OCI-LY1 (cell line): ENCODE measurements around the gene OSBPL1A.
"Not testable (repeated sequence)": the region's sequence is repeated elsewhere in the genome, so short reads cannot be mapped to it uniquely, and the experiment has no call there.

Experiments used
- H2AFZ ChIP-seq: fragments of 200-600 bp; sonication (generic), shearing (Covaris generic); 2 replicates; pipeline ENCODE4 v1.6.0; 2014; ENCODE audit warnings: antibody characterized with exemption, mild to moderate bottlenecking, low read length
- H3F3A ChIP-seq: fragments of 200-600 bp; sonication (generic), shearing (Covaris generic); 2 replicates; pipeline ENCODE4 v1.6.0; 2014; ENCODE audit warnings: mild to moderate bottlenecking, antibody characterized with exemption, low read length, moderate library complexity; ENCODE audit not compliant: insufficient read depth
- H3K27ac ChIP-seq: fragments of 200-600 bp; sonication (generic); 2 replicates; pipeline ENCODE4 v1.5.1; 2014; ENCODE audit warnings: low read length, mixed run types, mild to moderate bottlenecking, low read depth; ENCODE audit not compliant: poor library complexity, severe bottlenecking
- H3K27me3 ChIP-seq: fragments of 200-600 bp; sonication (generic); 2 replicates; pipeline ENCODE4 v1.6.0; 2014; ENCODE audit warnings: antibody characterized with exemption, mild to moderate bottlenecking, low read length, moderate library complexity; ENCODE audit not compliant: insufficient read depth
- H3K36me3 ChIP-seq: fragments of 200-600 bp; sonication (generic); 2 replicates; pipeline ENCODE4 v1.6.1; 2014; ENCODE audit warnings: mild to moderate bottlenecking, antibody characterized with exemption, low read length, moderate library complexity, mixed read lengths; ENCODE audit not compliant: insufficient read depth
- H3K4me1 ChIP-seq: fragments of 200-600 bp; sonication (generic); 2 replicates; pipeline ENCODE4 v1.5.1; 2014; ENCODE audit warnings: mild to moderate bottlenecking, low read length, moderate library complexity; ENCODE audit not compliant: insufficient read depth, severe bottlenecking
- H3K4me2 ChIP-seq: fragments of 200-600 bp; sonication (generic), shearing (Covaris generic); 2 replicates; pipeline ENCODE4 v1.6.1; 2014; ENCODE audit warnings: low read length
- H3K4me3 ChIP-seq: fragments of 200-600 bp; sonication (generic); 2 replicates; pipeline ENCODE4 v1.5.1; 2014; ENCODE audit warnings: low read length, low read depth, mild to moderate bottlenecking, mixed read lengths; ENCODE audit not compliant: poor library complexity, severe bottlenecking
- H3K79me2 ChIP-seq: fragments of 200-600 bp; shearing (Covaris generic); 2 replicates; pipeline ENCODE4 v1.6.1; 2016; ENCODE audit warnings: mixed run types, low read length, mixed read lengths; ENCODE audit not compliant: insufficient read depth
- H3K9ac ChIP-seq: fragments of 200-600 bp; sonication (generic), shearing (Covaris generic); 2 replicates; pipeline ENCODE4 v1.6.1; 2014; ENCODE audit warnings: mild to moderate bottlenecking, low read length, mixed read lengths
- H3K9me2 ChIP-seq: fragments of 200-600 bp; sonication (generic), shearing (Covaris generic); 2 replicates; pipeline ENCODE4 v1.6.1; 2014; ENCODE audit warnings: low read depth, mild to moderate bottlenecking, low read length, mixed read lengths
- H3K9me3 ChIP-seq: fragments of 200-600 bp; shearing (Covaris generic); 2 replicates; pipeline ENCODE4 v1.6.1; 2014; ENCODE audit warnings: low read length, mixed read lengths
- H4K20me1 ChIP-seq: fragments of 200-600 bp; sonication (generic), shearing (Covaris generic); 2 replicates; pipeline ENCODE4 v1.6.0; 2016; ENCODE audit warnings: mild to moderate bottlenecking, low read length; ENCODE audit not compliant: insufficient read depth
- EZH2 ChIP-seq: fragments of 200-600 bp; sonication (generic), shearing (Covaris generic); IDR thresholded peaks from 2 replicates; pipeline ENCODE4 v1.8.0; 2017; ENCODE audit warnings: borderline replicate concordance, mixed run types, mild to moderate bottlenecking, antibody characterized with exemption, low read length, moderate library complexity, mixed read lengths
- TF ChIP-seq, protein P1 (sequence below): fragments of 200-600 bp; sonication (generic), shearing (Covaris generic); IDR thresholded peaks from 2 replicates; pipeline ENCODE4 v1.5.1; 2017; ENCODE audit warnings: mild to moderate bottlenecking, antibody characterized with exemption, low read length, moderate library complexity, mixed read lengths

The OSBPL1A gene

DNA sequence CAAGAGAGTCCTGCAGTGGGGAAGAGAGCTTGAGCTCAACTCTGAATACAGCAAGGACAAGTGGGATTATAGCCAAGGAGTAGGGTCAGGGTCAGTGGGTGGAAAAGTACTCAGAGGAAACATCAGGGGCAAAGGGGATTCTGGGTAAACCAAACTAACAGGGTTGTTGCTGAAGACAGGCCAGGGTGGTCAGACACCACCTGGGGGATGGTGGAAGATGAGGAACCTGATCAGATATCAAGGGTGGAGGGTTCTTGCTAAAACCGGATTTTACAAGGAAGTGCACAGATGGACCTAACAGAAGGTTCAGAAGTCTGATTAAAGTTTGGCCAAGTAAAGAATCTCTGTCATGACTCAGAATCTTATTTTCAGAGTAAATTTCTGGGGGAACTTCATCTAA is 16.5 kb downstream of the OSBPL1A start:
- Histone ChIP-seq H2AFZ (no peak overlapping the region), H3K9me3 (no peaks in the 10 kb centered on the region), H3F3A (no peaks in the 10 kb centered on the region), H3K27me3 (no peaks in the 10 kb centered on the region), H3K9ac (no peak overlapping the region), H3K4me1 (no peaks in the 10 kb centered on the region), H4K20me1 (no peaks in the 10 kb centered on the region), H3K27ac (no peak overlapping the region), H3K36me3 (no peaks in the 10 kb centered on the region), H3K4me3 (no peak overlapping the region), H3K9me2 (no peaks in the 10 kb centered on the region), H3K4me2 (no peak overlapping the region), H3K79me2 (no peaks in the 10 kb centered on the region)
- no peak for TF ChIP-seq EZH2
- TF ChIP-seq, protein P1, sequence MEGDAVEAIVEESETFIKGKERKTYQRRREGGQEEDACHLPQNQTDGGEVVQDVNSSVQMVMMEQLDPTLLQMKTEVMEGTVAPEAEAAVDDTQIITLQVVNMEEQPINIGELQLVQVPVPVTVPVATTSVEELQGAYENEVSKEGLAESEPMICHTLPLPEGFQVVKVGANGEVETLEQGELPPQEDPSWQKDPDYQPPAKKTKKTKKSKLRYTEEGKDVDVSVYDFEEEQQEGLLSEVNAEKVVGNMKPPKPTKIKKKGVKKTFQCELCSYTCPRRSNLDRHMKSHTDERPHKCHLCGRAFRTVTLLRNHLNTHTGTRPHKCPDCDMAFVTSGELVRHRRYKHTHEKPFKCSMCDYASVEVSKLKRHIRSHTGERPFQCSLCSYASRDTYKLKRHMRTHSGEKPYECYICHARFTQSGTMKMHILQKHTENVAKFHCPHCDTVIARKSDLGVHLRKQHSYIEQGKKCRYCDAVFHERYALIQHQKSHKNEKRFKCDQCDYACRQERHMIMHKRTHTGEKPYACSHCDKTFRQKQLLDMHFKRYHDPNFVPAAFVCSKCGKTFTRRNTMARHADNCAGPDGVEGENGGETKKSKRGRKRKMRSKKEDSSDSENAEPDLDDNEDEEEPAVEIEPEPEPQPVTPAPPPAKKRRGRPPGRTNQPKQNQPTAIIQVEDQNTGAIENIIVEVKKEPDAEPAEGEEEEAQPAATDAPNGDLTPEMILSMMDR: no peak

DNA sequence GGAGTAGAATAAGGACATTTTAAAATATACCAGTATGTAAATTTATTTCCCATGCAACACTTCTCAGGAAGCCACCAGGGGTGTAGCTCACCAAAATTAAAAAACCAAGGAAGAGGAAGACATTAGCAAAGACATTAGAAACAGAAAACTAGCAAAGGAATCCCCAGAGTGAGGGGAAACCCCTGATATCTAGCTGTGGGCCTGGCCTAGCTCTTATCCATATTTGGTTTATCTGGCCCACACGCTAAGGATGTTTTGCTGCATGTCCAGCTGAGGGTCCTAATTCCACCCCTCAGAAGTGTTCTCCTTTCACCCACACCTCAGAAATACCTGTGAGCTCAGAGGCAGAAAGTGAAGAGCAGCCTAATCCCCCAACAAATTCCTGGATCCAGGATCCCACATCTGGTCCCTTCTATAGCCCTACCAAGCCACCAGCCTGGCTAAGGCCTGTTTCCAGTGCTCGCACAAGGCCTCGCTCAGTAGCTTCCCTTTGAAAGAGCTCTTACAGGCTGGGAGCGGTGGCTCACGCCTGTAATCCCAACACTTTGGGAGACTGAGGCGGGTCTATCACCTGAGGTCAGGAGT is 17.4 kb downstream of the OSBPL1A start:
- no peak overlapping the region for H3K27ac ChIP-seq
- H3K4me2 ChIP-seq: no peak overlapping the region
- no peaks in the 10 kb centered on the region for H3K79me2 ChIP-seq
- no peak overlapping the region for H3K4me3 ChIP-seq
- no peaks in the 10 kb centered on the region for H3K9me2 ChIP-seq
- H3F3A ChIP-seq: no peaks in the 10 kb centered on the region
- H3K9ac ChIP-seq: no peak overlapping the region
- no peak overlapping the region for H2AFZ ChIP-seq
- no peaks in the 10 kb centered on the region for H3K27me3 ChIP-seq
- H4K20me1 ChIP-seq: no peaks in the 10 kb centered on the region
- no peaks in the 10 kb centered on the region for H3K9me3 ChIP-seq
- no peaks in the 10 kb centered on the region for H3K4me1 ChIP-seq
- no peaks in the 10 kb centered on the region for H3K36me3 ChIP-seq
- TF ChIP-seq, protein P1: no peak
- no peak for TF ChIP-seq EZH2

DNA sequence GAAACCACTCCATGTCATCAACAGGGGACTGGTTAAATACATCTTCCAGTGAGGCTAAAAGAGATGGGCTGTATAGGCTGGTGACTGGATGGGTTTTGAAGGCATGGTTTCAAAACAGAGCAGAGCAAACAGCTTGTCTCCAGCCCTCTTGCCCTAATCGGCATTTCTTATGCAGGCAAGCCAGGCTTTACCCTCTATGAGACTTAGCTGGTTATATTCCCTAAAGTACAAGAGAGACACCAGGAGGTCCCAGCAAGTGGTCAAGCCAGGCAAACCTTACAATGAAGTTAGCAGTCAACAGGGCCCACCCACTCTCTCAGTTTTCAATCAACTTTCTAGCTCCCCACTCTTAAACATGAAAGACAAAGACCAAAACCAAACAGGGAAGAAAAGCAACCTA is 19.0 kb downstream of the OSBPL1A start:
- Histone ChIP-seq H2AFZ (no peak overlapping the region), H3K27me3 (no peaks in the 10 kb centered on the region), H3K9me3 (no peaks in the 10 kb centered on the region), H3F3A (no peaks in the 10 kb centered on the region), H3K27ac (no peak overlapping the region), H3K4me3 (no peak overlapping the region), H3K9me2 (no peaks in the 10 kb centered on the region), H3K4me2 (no peak overlapping the region), H3K4me1 (no peaks in the 10 kb centered on the region), H3K9ac (no peak overlapping the region), H3K79me2 (no peaks in the 10 kb centered on the region), H3K36me3 (no peaks in the 10 kb centered on the region), H4K20me1 (no peaks in the 10 kb centered on the region)
- TF ChIP-seq EZH2: no peak
- TF ChIP-seq, protein P1: no peak

DNA sequence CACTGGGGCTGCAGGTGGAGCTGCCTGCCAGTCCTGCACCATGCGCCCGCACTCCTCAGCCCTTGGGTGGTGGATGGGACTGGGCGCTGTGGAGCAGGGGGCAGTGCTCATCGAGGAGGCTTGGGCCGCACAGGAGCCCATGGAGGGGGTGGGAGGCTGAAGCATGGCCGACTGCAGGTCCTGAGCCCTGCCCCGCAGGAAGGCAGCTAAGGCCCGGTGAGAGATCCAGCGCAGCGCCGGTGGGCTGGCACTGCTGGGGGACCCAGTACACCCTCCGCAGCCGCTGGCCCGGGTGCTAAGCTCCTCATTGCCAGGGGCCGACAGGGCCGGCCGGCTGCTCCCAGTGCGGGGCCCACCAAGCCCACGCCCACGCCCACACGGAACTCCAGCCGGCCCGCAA is 21.1 kb downstream of the OSBPL1A start:
- not testable (repeated sequence) for H3K27me3 ChIP-seq, H3K9ac ChIP-seq, H2AFZ ChIP-seq, H3K36me3 ChIP-seq, H3K79me2 ChIP-seq, H3K4me2 ChIP-seq, H3K4me3 ChIP-seq, H3K27ac ChIP-seq, H3K9me3 ChIP-seq, H3F3A ChIP-seq, H4K20me1 ChIP-seq, H3K9me2 ChIP-seq, H3K4me1 ChIP-seq
